Globus pallidus (tissue), 1 donor: ENCODE results near the gene BMPER.

Source experiments
- DNase-seq: peaks from one replicate; pipeline ENCODE4 v3.0.0-alpha.2; 2015; ENCODE audit warnings: low spot score

Gene BMPER

DNA sequence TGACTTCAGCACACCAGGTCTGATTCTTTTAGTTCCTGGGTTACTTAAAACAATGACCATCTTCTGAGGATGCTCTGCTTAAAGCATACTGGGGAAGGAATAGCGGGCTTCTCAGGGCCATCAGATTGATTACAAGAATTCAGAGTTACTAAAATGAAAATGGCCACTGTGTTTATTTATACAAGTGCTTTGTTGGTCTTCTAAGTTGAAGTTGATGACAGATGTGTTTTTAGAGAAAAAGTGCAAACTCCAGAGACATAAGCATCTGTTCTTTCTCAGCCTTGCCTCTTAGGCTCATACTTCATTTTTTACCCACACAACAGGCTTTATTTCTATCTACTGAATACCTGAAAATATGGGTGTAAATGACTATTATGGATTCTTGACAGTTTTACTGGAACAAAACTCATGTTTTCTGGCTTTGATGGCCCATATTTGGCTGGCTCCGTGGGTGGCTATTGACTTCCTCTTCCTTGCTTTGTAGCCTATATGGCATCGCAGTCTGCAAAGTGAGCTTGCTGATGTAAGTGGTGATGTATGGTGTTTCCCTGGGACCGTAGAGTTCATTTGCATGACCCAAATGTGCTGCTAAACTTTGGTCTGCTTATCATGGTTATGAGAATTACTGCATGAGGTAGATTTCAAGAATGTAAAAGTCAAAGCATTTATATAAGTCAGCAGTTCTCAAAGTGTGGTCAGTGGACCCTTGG, 121.3 kb downstream of the BMPER start:
- no peak for DNase-seq

DNA sequence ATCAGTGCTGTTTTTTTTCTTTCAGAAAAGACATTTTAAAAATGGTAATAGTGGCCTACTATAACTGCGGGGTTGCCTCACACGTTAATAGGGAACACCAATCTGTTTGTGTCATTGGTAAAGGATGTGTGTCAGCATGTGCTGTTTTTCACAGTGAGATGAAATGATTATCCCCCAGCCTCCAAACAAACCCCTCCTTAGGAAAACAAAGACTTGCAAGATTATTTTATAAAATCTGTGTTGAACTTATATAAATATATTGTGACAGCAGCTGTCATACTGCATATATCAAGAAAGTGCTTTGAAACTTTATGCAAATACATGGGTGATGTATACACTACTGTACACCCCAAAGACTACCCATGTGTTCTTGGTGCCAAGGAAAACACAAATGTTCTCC, 125.8 kb downstream of the BMPER start:
- no peak for DNase-seq

DNA sequence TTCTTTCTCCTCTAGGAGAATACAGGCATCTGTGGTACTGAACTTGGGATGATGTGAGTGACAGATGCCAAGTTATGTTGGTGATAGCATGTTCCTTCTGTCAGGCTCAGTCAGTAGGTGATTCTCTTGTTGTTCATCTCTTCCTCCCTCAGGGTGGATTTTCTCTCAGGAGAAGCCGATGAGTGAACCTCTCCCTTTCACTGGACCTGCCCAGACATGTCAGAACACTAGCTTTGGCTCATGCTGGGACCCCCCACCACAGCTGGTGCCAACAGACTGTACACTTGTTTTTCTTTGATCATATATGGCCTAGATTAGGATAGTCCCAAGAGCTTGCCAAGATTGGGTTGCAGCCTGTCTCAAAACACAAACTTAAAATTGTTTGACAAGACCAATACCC, 129.4 kb downstream of the BMPER start:
- DNase-seq, result no peak

DNA sequence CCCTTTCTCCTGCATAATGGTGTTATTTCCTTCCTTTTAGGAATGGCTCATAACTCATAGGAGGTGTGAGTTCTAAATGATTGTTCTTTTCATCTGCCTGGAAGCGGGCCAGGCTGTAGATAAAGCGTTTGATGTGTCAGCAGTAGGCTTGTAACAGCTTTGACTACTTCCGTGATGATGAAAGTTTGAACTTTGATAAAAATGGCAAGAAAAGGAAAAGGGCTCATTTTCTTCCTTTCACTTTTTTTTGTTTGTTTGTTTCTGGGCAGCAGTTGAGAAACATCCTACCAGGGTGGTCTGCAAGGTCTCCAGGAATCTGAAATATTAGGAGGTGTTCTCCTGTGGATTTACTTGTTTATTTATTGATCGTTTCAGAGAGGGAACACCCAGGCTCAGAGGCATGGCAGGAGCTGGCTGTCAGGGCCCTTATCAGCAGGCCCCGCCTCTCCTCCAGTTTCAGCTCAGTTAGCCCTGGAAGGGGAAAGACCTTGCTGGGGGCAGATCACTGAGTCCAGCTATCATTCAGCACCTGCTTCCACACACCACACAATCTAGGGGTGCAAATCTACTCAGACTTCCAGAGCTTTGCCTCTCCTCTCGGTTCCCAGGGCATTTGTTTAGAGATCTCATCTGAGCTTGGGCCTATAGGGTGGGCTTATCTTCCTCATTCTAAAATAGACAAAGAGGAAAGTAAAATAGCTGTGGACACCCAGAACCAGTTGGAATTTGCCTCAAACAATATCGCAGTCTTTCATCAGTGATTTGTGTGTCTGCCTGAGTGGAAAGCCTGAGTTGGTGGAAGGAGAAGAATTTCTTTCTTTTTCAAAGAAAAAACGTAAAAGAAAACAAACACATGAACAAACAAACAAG, 130.9 kb downstream of the BMPER start:
- DNase-seq, result no peak

- no peak for DNase-seq
Observed at GRCh38 chr7:34036972-34037792, 131.8 kb downstream of the BMPER start.

DNA sequence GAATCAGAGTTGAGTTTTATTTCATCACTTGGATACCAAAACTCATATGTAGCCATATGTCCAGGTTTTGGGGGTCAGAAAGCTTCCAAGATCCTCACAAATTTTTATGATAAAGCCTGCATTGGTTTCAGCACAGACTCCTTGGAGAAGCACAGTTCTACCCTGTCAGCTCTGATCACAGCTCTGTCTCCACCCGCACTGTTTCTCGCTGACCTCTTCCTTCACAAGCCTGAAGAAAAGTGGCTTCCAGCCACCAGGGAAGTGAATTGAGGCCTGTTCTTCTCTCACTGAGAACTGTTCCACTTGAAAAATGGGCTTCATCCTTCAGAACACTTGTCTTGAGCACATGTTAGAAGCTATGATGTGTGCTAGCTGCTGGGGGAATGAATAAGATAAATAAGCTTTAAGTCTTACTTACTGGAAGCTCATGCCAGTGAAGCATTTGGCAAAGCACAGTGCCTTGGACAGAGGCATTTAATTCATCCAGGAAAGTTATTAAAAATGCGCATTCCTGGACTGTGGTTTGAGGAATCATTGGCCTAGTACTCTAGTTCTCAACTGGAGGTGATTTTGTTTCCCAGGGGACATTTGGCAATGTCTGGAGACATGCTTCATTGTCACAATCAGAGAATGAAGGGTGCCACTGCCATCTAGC, 133.6 kb downstream of the BMPER start:
- DNase-seq, result no peak

- no peak for DNase-seq
Observed at GRCh38 chr7:34041707-34042106, 136.4 kb downstream of the BMPER start.

GRCh38 chr7:34042406-34042805, 137.1 kb downstream of the BMPER start:
- no peak for DNase-seq

GRCh38 chr7:34043461-34044305, 138.3 kb downstream of the BMPER start:
- no peak for DNase-seq

GRCh38 chr7:34044306-34044643, 138.9 kb downstream of the BMPER start:
- DNase-seq, result no peak

- no peak for DNase-seq
Observed at GRCh38 chr7:34044734-34045353, 139.5 kb downstream of the BMPER start.

DNA sequence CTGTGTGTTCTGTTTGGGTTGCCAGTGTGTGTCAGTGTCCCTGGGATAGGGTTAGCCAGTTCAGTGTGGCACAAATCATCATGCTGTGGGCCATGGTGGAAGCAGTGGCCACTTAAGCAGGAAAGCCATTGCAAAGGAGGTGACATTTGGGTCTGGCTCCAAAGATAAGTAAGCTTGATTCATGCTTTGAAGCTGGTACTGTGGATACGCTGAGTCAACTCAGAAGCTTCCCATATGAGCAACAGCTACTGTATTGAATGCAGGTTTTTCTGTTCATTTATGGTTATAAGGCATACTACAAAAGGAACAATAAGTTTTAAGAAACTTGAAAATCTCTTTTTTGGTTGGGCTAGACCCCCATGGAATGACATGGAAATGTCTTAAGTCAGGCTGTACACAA, 143.1 kb downstream of the BMPER start:
- no peak for DNase-seq

DNA sequence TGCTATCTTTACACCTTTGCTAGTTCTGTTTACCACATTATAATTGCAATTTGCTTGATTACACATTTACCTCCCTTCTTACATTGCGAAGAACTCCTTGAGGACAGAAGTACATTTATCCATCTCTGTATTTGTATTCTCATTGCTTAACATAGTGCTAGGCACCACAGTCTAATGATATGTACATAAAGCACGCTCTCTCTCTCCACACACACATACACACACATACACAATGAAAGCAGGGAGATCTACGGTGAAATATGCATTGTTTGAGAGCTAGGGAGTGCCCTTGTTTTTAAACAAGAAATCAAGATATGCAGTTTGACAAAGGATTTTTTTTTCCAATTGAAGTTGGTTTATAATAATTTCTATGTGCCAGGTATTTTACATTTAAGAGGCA, 148.7 kb downstream of the BMPER start:
- no peak for DNase-seq

- DNase-seq, result no peak
Observed at GRCh38 chr7:34057136-34057535, 151.8 kb downstream of the BMPER start.

GRCh38 chr7:34057956-34058355, 152.6 kb downstream of the BMPER start:
- no peak for DNase-seq

DNA sequence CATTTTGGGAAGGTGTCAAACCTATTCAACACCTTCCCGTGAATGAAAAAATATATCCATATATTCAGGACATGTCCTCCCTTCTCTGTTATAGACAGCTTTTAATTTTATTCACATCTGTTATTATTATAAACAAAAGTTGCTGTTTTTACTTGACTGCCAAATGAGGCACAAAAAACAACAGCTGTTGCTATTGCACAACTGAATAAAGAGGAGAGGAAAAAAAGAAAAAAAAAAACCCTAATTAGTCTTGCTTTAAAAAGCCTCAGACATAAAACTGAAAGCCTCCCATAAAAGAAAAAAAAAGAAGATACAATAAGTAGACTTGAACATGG, 153.4 kb downstream of the BMPER start:
- DNase-seq, result no peak

DNA sequence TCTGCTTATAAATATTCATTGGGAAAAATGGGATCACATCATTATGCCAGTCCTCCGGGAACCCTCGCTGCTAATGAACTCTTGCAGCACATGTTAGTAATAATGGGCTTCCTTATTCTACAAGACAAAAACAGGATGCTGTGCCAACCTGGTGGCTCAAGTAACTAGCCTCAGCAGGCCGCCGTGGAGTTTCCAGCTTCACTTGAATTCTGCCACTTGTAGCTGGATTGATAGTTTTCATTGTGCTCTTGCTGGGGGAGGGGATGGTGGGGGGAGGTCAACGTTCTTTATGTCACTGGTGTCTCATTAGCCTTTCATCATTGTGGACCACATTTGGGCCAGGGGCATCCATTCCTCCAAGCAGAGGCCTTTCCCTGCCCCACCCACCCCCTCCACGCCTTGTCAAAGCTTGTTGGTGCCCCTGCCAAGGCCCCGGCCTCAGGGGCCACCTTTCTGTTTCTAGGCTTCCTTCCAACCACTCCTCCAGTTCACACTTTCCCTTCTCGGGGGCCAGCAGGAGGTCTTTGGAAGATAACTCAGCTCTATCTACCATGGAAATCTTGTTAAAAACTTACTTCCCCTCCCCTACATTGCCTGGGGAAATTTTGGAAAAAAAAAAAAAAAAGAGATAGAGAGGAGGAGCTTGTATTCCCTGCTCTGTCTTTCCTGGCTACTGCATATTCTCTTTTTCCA, 153.9 kb downstream of the BMPER start:
- DNase-seq, result peak; percentile 58

DNA sequence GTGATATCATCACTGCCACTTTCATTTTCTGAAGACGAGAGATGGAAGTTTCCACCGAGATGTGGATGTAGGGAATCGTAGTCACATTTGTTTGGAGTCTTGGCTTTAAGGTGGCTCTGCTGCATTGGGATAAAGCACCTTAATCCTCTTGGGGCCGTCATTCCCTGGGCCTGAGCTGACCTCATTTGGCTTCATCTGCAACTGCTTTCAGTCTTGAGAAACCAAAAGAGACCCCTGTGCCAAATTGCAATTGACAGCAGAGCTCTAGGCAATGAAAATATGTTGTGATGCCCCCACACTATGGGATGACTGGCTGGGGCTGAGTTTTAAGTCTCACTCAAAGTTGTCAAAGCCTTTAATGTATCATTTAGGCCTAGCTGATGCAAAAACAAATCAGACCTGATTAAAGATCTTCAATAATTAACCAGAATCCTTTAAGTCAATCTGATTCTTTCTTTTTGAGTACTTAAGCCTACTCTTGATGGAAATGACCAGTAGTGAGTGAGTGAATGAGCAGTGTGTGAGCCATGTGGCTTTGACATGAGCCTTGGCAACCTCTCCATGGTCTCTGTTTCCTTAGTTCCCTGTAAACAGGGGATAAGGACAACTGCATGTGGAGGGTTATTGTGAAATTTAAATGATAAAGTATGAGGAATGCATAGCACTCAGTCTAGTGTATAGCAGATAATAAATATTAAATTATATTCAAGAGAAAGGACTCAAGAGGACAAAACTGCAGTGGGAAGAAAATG, 155.0 kb downstream of the BMPER start:
- no peak for DNase-seq

GRCh38 chr7:34061149-34061548, 155.8 kb downstream of the BMPER start:
- no peak for DNase-seq

- no peak for DNase-seq
Observed at GRCh38 chr7:34062341-34062740, 157.0 kb downstream of the BMPER start.
